ENCODE data around the gene DCUN1D4.

- TF ChIP-seq POLR2A (IDR thresholded peaks at IDR 0.05) (no peak), CTCF (IDR thresholded peaks at IDR 0.05) (no peak)
Measured at GRCh38 chr4:51884055-51884454, 41.1 kb downstream of the DCUN1D4 start.
